ENCODE data around the gene TRIM34. TPM values are rescaled to one million over a fixed set of nuclear protein-coding genes. Genes with fewer than 3 reads are reported as not detected.

The TRIM34 gene
- total RNA-seq, 1 donor from 2014 or later: 4.6 TPM

- Mint-ChIP-seq H3K36me3 (ENCODE audit: unreplicated experiment) (peaks cover 40% of the 10 kb centered on the region), H3K27me3 (ENCODE audit: unreplicated experiment) (no peaks in the 10 kb centered on the region), H3K9me3 (ENCODE audit: unreplicated experiment) (no peaks in the 10 kb centered on the region), H3K27ac (ENCODE audit: unreplicated experiment) (no peak overlapping the region), H3K4me3 (ENCODE audit: unreplicated experiment) (peak overlapping the region; percentile 84), H3K4me1 (ENCODE audit: unreplicated experiment) (peaks cover 45% of the 10 kb centered on the region)
- TF ChIP-seq, protein P1, sequence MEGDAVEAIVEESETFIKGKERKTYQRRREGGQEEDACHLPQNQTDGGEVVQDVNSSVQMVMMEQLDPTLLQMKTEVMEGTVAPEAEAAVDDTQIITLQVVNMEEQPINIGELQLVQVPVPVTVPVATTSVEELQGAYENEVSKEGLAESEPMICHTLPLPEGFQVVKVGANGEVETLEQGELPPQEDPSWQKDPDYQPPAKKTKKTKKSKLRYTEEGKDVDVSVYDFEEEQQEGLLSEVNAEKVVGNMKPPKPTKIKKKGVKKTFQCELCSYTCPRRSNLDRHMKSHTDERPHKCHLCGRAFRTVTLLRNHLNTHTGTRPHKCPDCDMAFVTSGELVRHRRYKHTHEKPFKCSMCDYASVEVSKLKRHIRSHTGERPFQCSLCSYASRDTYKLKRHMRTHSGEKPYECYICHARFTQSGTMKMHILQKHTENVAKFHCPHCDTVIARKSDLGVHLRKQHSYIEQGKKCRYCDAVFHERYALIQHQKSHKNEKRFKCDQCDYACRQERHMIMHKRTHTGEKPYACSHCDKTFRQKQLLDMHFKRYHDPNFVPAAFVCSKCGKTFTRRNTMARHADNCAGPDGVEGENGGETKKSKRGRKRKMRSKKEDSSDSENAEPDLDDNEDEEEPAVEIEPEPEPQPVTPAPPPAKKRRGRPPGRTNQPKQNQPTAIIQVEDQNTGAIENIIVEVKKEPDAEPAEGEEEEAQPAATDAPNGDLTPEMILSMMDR (IDR thresholded peaks at IDR 0.05): no peak
- no peak for DNase-seq (ENCODE audit: extremely low spot score, unreplicated experiment)
Observed at GRCh38 chr11:5691964-5692361, 67.2 kb downstream of the TRIM34 start.

Other genes with a start within 250 kb of the TRIM34 start
- not detected in 2 replicates for gene OR51M1, start 241.2 kb upstream of the TRIM34 start, total RNA-seq
- not detected in 2 replicates for gene OR51Q1, start 202.9 kb upstream of the TRIM34 start, total RNA-seq
- gene OR51I1, start 183.5 kb upstream of the TRIM34 start, total RNA-seq: not detected in 2 replicates
- not detected in 2 replicates for gene OR51I2, start 175.7 kb upstream of the TRIM34 start, total RNA-seq
- gene OR52D1, start 136.3 kb upstream of the TRIM34 start, total RNA-seq: not detected in 2 replicates
- not detected in 2 replicates for gene UBQLN3, start 115.0 kb upstream of the TRIM34 start, total RNA-seq
- gene UBQLNL, start 108.3 kb upstream of the TRIM34 start, total RNA-seq: 0.32 and 0.39 TPM in 2 replicates
- not detected in 2 replicates for gene OR52H1, start 76.5 kb upstream of the TRIM34 start, total RNA-seq
- not detected in 2 replicates for gene OR52B6, start 44.1 kb upstream of the TRIM34 start, total RNA-seq
- 1.9 TPM in 2 replicates for gene TRIM6, start 28.4 kb upstream of the TRIM34 start, total RNA-seq
- gene TRIM5, start 60.1 kb downstream of the TRIM34 start, total RNA-seq: 41.7 and 47.3 TPM in 2 replicates
- gene TRIM22, start 64.8 kb downstream of the TRIM34 start, total RNA-seq: 136 and 138 TPM in 2 replicates
- not detected in 2 replicates for gene OR56B1, start 111.4 kb downstream of the TRIM34 start, total RNA-seq
- not detected in 2 replicates for gene OR52N4, start 129.2 kb downstream of the TRIM34 start, total RNA-seq
- gene OR52N5, start 158.4 kb downstream of the TRIM34 start, total RNA-seq: not detected in 2 replicates
- not detected in 2 replicates for gene OR52N1, start 166.3 kb downstream of the TRIM34 start, total RNA-seq
- gene OR52N2, start 183.9 kb downstream of the TRIM34 start, total RNA-seq: not detected in 2 replicates
- not detected in 2 replicates for gene OR52E6, start 216.9 kb downstream of the TRIM34 start, total RNA-seq
- gene OR52E8, start 232.7 kb downstream of the TRIM34 start, total RNA-seq: not detected in 2 replicates